Calu3 (cell line): ENCODE results near the gene ZDHHC1. TPM values are rescaled to one million over a fixed set of nuclear protein-coding genes. Genes with fewer than 3 reads are reported as not detected.

Source experiments
- BruUV-seq: library from RNA; stranded (reverse); fragments of 400-500 nt; replicated peaks from 2 replicates; lab custom pipeline; 2021; lab: Mats Ljungman, UMichigan
- CTCF ChIA-PET: fragments of 300-600 bp; sonication (Branson Sonifier 250); formaldehyde crosslinking; loops from one replicate; lab custom pipeline; 2022; ENCODE audit warnings: antibody characterized with exemption; lab: Charles Lee
- DNase-seq: peaks from one replicate; pipeline ENCODE4 v3.0.0; 2022
- H3K27ac Mint-ChIP-seq: one replicate; pipeline ENCODE4 v1.8.0; 2022; ENCODE audit warnings: mixed read lengths; ENCODE audit not compliant: unreplicated experiment
- H3K27me3 Mint-ChIP-seq: one replicate; pipeline ENCODE4 v1.8.0; 2022; ENCODE audit warnings: mixed read lengths; ENCODE audit not compliant: unreplicated experiment
- H3K36me3 Mint-ChIP-seq: one replicate; pipeline ENCODE4 v1.8.0; 2022; ENCODE audit warnings: mild to moderate bottlenecking, moderate library complexity, mixed read lengths; ENCODE audit not compliant: insufficient read depth, unreplicated experiment
- H3K4me1 Mint-ChIP-seq: one replicate; pipeline ENCODE4 v1.8.0; 2022; ENCODE audit warnings: mild to moderate bottlenecking, low read depth, mixed read lengths; ENCODE audit not compliant: unreplicated experiment
- H3K4me3 Mint-ChIP-seq: one replicate; pipeline ENCODE4 v1.8.0; 2022; ENCODE audit warnings: mild to moderate bottlenecking, low read depth, moderate library complexity, mixed read lengths; ENCODE audit not compliant: unreplicated experiment
- H3K9me3 Mint-ChIP-seq: one replicate; pipeline ENCODE4 v1.8.0; 2022; ENCODE audit warnings: low read depth, mixed read lengths; ENCODE audit not compliant: unreplicated experiment
- CTCF ChIP-seq: fragments of 200-600 bp; IDR thresholded peaks from one replicate; pipeline ENCODE4 v1.8.0; 2022; ENCODE audit warnings: antibody characterized with exemption; ENCODE audit not compliant: unreplicated experiment
- intact Hi-C: fragments of 100-400 bp; cut with micrococcal nuclease; formaldehyde crosslinking; loops from one replicate; pipeline ENCODE4 v1.10.0; 2022; ENCODE audit not compliant: unreplicated experiment
- total RNA-seq: library from RNA; stranded (reverse); gene quantifications from 2 replicates; pipeline ENCODE4 v1.2.3, GENCODE V29; 2022

The ZDHHC1 gene
- total RNA-seq, 1 experiment from 2014 or later, result 22.6 TPM

DNA sequence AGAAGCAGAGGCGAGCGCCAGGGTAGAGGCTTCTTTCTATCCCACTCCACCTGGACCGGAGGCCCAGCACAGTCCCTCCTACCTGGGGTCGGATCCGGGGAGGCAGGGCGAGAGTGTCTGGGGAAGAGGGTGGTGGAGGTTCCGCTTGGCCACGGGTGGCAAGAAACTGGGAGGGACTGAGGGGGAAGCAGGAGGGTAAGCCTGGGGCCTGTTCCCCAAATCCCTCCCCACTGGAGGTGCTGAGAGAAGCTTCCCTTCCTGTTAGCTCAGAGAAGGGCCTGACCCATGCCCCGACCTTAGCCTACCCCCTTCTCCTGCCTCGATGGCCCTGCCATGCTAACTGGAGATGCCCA, 21.2 kb downstream of the ZDHHC1 start:
- Mint-ChIP-seq H3K36me3 (peaks cover 61% of the 10 kb centered on the region), H3K9me3 (no peaks in the 10 kb centered on the region), H3K4me3 (peak overlapping the region; percentile 46), H3K27ac (peak overlapping the region; percentile 90), H3K27me3 (no peaks in the 10 kb centered on the region), H3K4me1 (peaks cover 45% of the 10 kb centered on the region)
- no peak for TF ChIP-seq CTCF
- intact Hi-C loops, result loop anchor here (1.0 to 5.0 kb wide), 4 partner anchors 33 to 133 kb away; partner anchors contain the start of genes KCTD19 and LRRC36
- no peak for DNase-seq
- BruUV-seq, result no TSS peak
- CTCF ChIA-PET, result interaction anchor here (1.5 kb wide), 1 partner anchor 111 kb away, joined by 4 read pairs; no protein-coding TSS in a partner anchor

- Mint-ChIP-seq H3K36me3 (peaks cover 61% of the 10 kb centered on the region), H3K4me3 (peak overlapping the region; percentile 74), H3K27me3 (no peaks in the 10 kb centered on the region), H3K9me3 (no peaks in the 10 kb centered on the region), H3K27ac (peak overlapping the region; percentile 37), H3K4me1 (peaks cover 45% of the 10 kb centered on the region)
- CTCF ChIA-PET, result interaction anchor here (0.7 to 1.6 kb wide), 4 partner anchors 46 to 154 kb away, joined by 3 to 18 read pairs (median 8); partner anchors contain the start of genes KCTD19 and LRRC36
- TSS peak; percentile 24 for BruUV-seq
- no peak for DNase-seq
- TF ChIP-seq CTCF, result no peak
- intact Hi-C loops, result loop anchor here (1.0 to 5.0 kb wide), 4 partner anchors 32 to 132 kb away; partner anchors contain the start of genes KCTD19 and LRRC36
Measured at GRCh38 chr16:67394155-67395104, 21.8 kb downstream of the ZDHHC1 start.

DNA sequence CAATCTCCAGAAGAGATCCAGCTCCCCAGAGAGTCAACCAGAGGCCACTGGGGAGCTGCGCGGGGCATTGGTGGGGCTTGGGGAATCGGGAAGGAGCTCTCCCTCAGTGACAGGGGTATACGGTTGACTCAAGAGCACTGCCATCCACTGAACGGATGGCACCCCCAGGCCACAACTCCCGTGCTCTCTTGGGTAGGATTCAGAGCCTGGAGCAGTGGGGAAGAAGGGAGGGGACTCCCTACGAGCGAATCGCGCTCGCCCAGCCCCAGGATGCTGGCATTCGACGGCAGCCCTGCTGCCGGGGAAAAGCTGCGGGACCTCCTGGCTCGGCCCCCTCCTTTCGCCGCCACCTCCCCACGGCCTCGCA, 22.5 kb downstream of the ZDHHC1 start:
- no peaks in the 10 kb centered on the region for H3K9me3 Mint-ChIP-seq
- peak overlapping the region; percentile 74 for H3K4me3 Mint-ChIP-seq
- TF ChIP-seq CTCF, result no peak
- peaks cover 61% of the 10 kb centered on the region for H3K36me3 Mint-ChIP-seq
- H3K4me1 Mint-ChIP-seq, result peaks cover 45% of the 10 kb centered on the region
- peak overlapping the region; percentile 37 for H3K27ac Mint-ChIP-seq
- CTCF ChIA-PET, result interaction anchor here (0.6 to 1.9 kb wide), 9 partner anchors 14 to 196 kb away, joined by 3 to 18 read pairs (median 4); partner anchors contain the start of genes KCTD19 and LRRC36
- no peaks in the 10 kb centered on the region for H3K27me3 Mint-ChIP-seq
- intact Hi-C loops, result loop anchor here (2.0 kb wide), 1 partner anchor 67 kb away; the partner anchor contains the start of genes KCTD19 and LRRC36
- no TSS peak for BruUV-seq
- DNase-seq, result no peak

- Mint-ChIP-seq H3K4me3 (peak within 1 kb of the TSS; percentile 74), H3K4me1 (peaks cover 45% of the 10 kb centered on the region), H3K36me3 (peaks cover 57% of the 10 kb centered on the region), H3K27me3 (no peaks in the 10 kb centered on the region), H3K27ac (peak within 1 kb of the TSS; percentile 37), H3K9me3 (no peaks in the 10 kb centered on the region)
- CTCF ChIA-PET, result interaction anchor here (0.6 to 1.9 kb wide), 9 partner anchors 15 to 195 kb away, joined by 3 to 18 read pairs (median 4); partner anchors contain the start of genes KCTD19 and LRRC36
- intact Hi-C loops, result no loop called here
- TF ChIP-seq CTCF, result peak; percentile 69
- no TSS peak for BruUV-seq
- peak; percentile 94 for DNase-seq
Measured at GRCh38 chr16:67393111-67393787, 23.0 kb downstream of the ZDHHC1 start, which contains the start of gene TPPP3. Gene TPPP3, minus strand, starts transcription at chr16:67393498. Its CDS starts 2,387 bp downstream, at chr16:67391111.
